Gastroesophageal sphincter (tissue), 4 donors: ENCODE measurements around the gene DOCK7. TPM values are rescaled to one million over a fixed set of nuclear protein-coding genes. Genes with fewer than 3 reads are reported as not detected.

Experiments
- ATAC-seq: fragments of 150-250 bp; one replicate; pipeline ENCODE4 v1.9.1; 2016; ENCODE audit warnings: mild to moderate bottlenecking, moderate library complexity
- H3K27ac ChIP-seq, 4 donors: fragments of 200-600 bp; sonication (generic) in 3 of 4; 1 replicate in 3 of 4; 2 replicates in 1 of 4; pipeline ENCODE4 v1.5.1; 2016 to 2019
- H3K27me3 ChIP-seq: fragments of 200-600 bp; sonication (generic); one replicate; pipeline ENCODE4 v1.5.1; 2019
- H3K36me3 ChIP-seq, 2 donors: fragments of 200-600 bp; sonication (generic); one replicate each; pipeline ENCODE4 v1.5.1; 2019; ENCODE audit warnings: control low read depth in 1 of 2
- H3K4me1 ChIP-seq, 3 donors: fragments of 200-600 bp; sonication (generic); 1 replicate in 2 of 3; 2 replicates in 1 of 3; pipeline ENCODE4 v1.5.1; 2016 to 2019; ENCODE audit warnings: control low read depth in 2 of 3
- H3K4me3 ChIP-seq, 2 donors: fragments of 200-600 bp; sonication (generic); one replicate each; pipeline ENCODE4 v1.5.1; 2019; ENCODE audit warnings: mild to moderate bottlenecking in 1 of 2, moderate library complexity in 1 of 2
- H3K9me3 ChIP-seq, 3 donors: fragments of 200-600 bp; sonication (generic); one replicate each; pipeline ENCODE4 v1.5.1; 2017 to 2019; ENCODE audit warnings: control low read depth in 2 of 3
- EP300 ChIP-seq: sonication (generic); formaldehyde crosslinking; IDR thresholded peaks from one replicate; pipeline ENCODE4 v1.6.1; 2017; ENCODE audit warnings: antibody characterized with exemption, mild to moderate bottlenecking
- POLR2A ChIP-seq, 2 donors: fragments of 450-650 bp; IDR thresholded peaks; one replicate each; pipeline ENCODE4 v1.6.1; 2017; ENCODE audit warnings: antibody characterized with exemption in 2 of 2, mild to moderate bottlenecking in 2 of 2, moderate library complexity in 1 of 2
- POLR2AphosphoS5 ChIP-seq: sonication (generic); formaldehyde crosslinking; IDR thresholded peaks from one replicate; pipeline ENCODE4 v1.6.1; 2017; ENCODE audit warnings: antibody characterized with exemption
- WGBS, 2 donors: methylation state at CpG; one replicate each; pipeline ENCODE4 v1.1.5; 2018; ENCODE audit warnings: low coverage in 1 of 2; 5-methylcytosine and 5-hydroxymethylcytosine counted together
- total RNA-seq, 4 donors: library from RNA; depleted of rRNA; stranded (reverse); fragments of >200 nt; gene quantifications; one replicate each; pipeline ENCODE4 v1.1.0, GENCODE V29; 2016
- TF ChIP-seq, protein P1 (sequence below), 4 experiments: fragments of 200-600 bp in 2 of 4; fragments of 450-650 bp in 2 of 4; sonication (generic) in 1 of 4; IDR thresholded peaks; one replicate each; pipeline ENCODE4 v1.5.1; 2017 to 2019; ENCODE audit warnings: antibody characterized with exemption in 4 of 4, mild to moderate bottlenecking in 2 of 4, moderate library complexity in 2 of 4

DOCK7 gene
- total RNA-seq, 4 donors from 2014 or later: 30.2 to 50.7 (median 36.2) TPM

DNA sequence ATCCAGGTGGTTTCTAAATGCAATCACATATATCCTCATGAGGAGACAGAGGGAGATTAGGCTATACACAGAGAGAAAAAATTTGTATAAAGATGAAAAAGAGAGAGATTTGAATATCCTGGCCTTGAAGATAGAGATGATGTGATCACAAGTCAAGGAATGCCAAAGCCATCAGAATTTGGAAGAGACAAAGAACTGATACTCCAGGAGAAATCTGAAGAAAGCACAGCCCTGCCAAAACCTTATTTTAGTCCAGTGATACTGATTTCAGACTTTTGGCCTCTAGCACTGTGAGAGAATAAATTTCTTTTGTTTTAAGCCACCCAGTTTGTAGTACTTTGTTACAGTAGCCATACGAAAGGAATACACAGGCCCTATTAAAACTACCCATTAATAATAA is 33.4 kb downstream of the DOCK7 start:
- 24 to 44% methylated on average over 1 of the region's 1 CpG for WGBS, 2 donors
- peaks cover 0 to 15% (median 0%) of the 10 kb centered on the region in 3 donors for H3K4me1 ChIP-seq
- no peaks in the 10 kb centered on the region for H3K27me3 ChIP-seq
- H3K36me3 ChIP-seq: peaks cover 0 to 18% of the 10 kb centered on the region in 2 donors
- no peak overlapping the region for H3K27ac ChIP-seq
- TF ChIP-seq POLR2A (IDR thresholded peaks at IDR 0.05): no peak
- TF ChIP-seq, protein P1, sequence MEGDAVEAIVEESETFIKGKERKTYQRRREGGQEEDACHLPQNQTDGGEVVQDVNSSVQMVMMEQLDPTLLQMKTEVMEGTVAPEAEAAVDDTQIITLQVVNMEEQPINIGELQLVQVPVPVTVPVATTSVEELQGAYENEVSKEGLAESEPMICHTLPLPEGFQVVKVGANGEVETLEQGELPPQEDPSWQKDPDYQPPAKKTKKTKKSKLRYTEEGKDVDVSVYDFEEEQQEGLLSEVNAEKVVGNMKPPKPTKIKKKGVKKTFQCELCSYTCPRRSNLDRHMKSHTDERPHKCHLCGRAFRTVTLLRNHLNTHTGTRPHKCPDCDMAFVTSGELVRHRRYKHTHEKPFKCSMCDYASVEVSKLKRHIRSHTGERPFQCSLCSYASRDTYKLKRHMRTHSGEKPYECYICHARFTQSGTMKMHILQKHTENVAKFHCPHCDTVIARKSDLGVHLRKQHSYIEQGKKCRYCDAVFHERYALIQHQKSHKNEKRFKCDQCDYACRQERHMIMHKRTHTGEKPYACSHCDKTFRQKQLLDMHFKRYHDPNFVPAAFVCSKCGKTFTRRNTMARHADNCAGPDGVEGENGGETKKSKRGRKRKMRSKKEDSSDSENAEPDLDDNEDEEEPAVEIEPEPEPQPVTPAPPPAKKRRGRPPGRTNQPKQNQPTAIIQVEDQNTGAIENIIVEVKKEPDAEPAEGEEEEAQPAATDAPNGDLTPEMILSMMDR (IDR thresholded peaks at IDR 0.05): no peak
- TF ChIP-seq POLR2AphosphoS5: no peak
- no peak for TF ChIP-seq EP300
- H3K9me3 ChIP-seq: no peaks in the 10 kb centered on the region
- no peak for ATAC-seq
- no peak overlapping the region for H3K4me3 ChIP-seq

- ATAC-seq: no peak
- H3K27ac ChIP-seq: no peak overlapping the region
Observed at GRCh38 chr1:62652387-62652786, 35.8 kb downstream of the DOCK7 start.

DNA sequence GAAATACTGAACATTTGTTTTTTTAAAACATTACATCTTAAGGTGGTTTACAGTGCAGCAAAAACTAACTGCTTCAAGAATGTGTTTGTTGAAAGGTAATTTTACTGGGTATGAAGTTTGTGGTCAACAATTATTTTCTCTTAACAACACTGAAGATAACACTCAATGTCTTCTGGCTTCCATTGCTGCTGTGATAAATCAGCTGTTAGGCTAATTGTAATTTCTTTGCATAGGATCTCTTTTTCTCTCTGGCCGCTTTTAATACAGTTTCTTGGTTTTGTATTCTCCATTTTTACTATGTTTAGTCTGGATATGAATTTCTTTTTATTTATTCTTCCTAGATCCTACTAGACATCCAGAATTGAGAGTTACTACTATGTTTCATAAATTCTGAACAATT is 44.9 kb downstream of the DOCK7 start:
- H3K36me3 ChIP-seq: peaks cover 0 to 56% of the 10 kb centered on the region in 2 donors
- WGBS, 2 donors: 80 to 100% methylated on average over 1 of the region's 1 CpG
- H3K4me3 ChIP-seq: no peak overlapping the region
- H3K27me3 ChIP-seq: no peaks in the 10 kb centered on the region
- H3K4me1 ChIP-seq: no peaks in the 10 kb centered on the region
- H3K27ac ChIP-seq: no peak overlapping the region
- ATAC-seq: no peak
- TF ChIP-seq POLR2A (IDR thresholded peaks at IDR 0.05) (no peak), EP300 (no peak), POLR2AphosphoS5 (no peak)
- TF ChIP-seq, protein P1 (IDR thresholded peaks at IDR 0.05): no peak
- H3K9me3 ChIP-seq: no peaks in the 10 kb centered on the region

More at GRCh38 chr1:62652387-62652786, 35.8 kb downstream of the DOCK7 start:
- no peak overlapping the region for H3K4me3 ChIP-seq
- H3K9me3 ChIP-seq: no peaks in the 10 kb centered on the region
- peaks cover 0 to 21% of the 10 kb centered on the region in 2 donors for H3K36me3 ChIP-seq
- peaks cover 0 to 15% (median 0%) of the 10 kb centered on the region in 3 donors for H3K4me1 ChIP-seq
- TF ChIP-seq EP300: no peak
- TF ChIP-seq, protein P1 (IDR thresholded peaks at IDR 0.05): no peak
- no peak for TF ChIP-seq POLR2A (IDR thresholded peaks at IDR 0.05)
- no peak for TF ChIP-seq POLR2AphosphoS5
- H3K27me3 ChIP-seq: no peaks in the 10 kb centered on the region

DNA sequence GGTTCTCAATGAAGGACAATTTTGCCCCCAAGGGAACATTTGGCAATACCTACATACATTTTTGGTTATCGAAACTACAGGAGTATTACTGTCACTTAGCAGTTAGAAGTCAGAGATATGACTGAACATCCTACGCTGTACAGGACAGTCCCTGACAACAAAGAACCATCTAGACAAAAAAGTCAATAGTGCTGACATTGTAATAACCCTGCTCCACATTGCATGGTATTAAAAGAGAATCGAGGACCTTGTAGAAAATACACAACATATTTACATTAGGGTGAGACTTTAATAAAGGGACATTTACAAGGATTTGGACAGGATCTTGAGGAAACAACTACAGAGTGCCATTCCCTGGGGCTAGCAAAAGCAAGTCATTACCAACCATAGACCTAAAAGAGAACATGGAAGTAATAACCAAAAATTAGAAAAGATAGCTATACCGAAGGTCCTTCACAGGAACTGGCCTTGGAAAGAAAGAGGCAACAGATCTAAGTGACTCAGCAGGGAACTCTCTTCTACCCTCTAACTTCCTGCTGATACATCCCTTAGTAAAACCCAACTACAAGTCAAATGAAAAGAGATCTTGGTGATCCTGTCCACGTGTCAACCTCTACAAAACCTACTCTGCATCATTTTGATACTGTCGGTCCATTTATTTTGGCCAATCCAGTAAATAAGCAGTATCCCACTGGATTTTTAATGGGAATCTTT is 50.6 kb downstream of the DOCK7 start:
- Histone ChIP-seq H3K27ac (no peak overlapping the region), H3K9me3 (peaks cover 0 to 6% (median 0%) of the 10 kb centered on the region in 3 donors), H3K4me3 (no peak overlapping the region), H3K4me1 (no peaks in the 10 kb centered on the region), H3K36me3 (peaks cover 3 to 57% of the 10 kb centered on the region in 2 donors), H3K27me3 (no peaks in the 10 kb centered on the region)
- WGBS, 2 donors: 92 to 94% methylated on average over 5 to 6 of the region's 6 CpGs
- TF ChIP-seq POLR2AphosphoS5: no peak
- TF ChIP-seq, protein P1 (IDR thresholded peaks at IDR 0.05): no peak
- TF ChIP-seq POLR2A (IDR thresholded peaks at IDR 0.05): no peak
- TF ChIP-seq EP300: no peak
- no peak for ATAC-seq

- Histone ChIP-seq H3K27ac (no peak overlapping the region), H3K27me3 (no peaks in the 10 kb centered on the region), H3K4me3 (no peak overlapping the region), H3K4me1 (peaks cover 0 to 5% (median 0%) of the 10 kb centered on the region in 3 donors), H3K9me3 (peaks cover 0 to 3% (median 0%) of the 10 kb centered on the region in 3 donors), H3K36me3 (peaks cover 3 to 48% of the 10 kb centered on the region in 2 donors)
- no peak for TF ChIP-seq POLR2A (IDR thresholded peaks at IDR 0.05)
- no peak for ATAC-seq
- 89 to 100% methylated on average over 1 of the region's 1 CpG for WGBS, 2 donors
Observed at GRCh38 chr1:62628506-62628905, 59.7 kb downstream of the DOCK7 start.
